Activated CD8-positive, alpha-beta memory T cell treated with anti-CD3 and anti-CD28 coated beads for 1 hour (primary cell): ENCODE measurements around the gene SLC25A26.
"Not testable (repeated sequence)": the region's sequence is repeated elsewhere in the genome, so short reads cannot be mapped to it uniquely, and the experiment has no call there.

Experiments used
- DNase-seq, 2 donors: peaks; one replicate each; pipeline ENCODE4 v3.0.0-alpha.2; 2020; ENCODE audit warnings: low read depth in 1 of 2; ENCODE audit errors: extremely low read depth in 1 of 2

The SLC25A26 gene

DNA sequence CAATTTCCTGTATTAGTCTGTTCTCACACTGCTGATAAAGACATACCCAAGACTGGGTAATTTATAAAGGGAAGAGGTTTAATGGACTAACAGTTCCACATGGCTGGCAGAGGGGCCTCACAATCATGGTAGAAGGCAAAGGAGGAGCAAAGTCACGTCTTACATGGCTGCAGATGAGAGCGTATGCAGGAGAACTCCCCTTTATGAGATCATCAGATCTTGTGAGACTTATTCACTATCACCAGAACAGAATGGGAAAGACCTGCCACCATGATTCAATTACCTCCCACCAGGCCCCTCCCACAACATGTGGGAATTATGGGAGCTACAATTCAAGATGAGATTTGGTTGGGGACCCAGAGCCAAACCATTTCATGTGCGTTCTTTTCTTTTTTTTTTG lies 5.3 kb downstream of the SLC25A26 start:
- DNase-seq = not testable (repeated sequence)

DNA sequence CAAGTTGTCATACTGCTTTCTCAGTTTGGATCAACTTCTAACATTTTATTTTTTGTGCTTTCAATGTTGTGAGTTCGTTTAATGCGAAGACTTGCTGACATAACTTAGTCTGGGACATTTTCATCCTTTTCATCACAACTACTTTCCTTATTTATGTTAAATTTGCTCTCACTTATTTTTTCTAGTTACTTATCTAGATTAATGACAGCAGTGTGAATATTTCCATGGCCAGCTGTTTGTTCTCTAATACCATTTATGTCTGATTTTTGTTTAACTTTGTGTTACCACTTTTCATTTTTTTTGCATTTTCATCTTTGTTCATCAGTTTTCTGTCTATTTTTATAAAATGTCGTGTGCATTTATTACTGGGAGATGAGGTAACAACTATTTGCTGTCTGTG lies 6.2 kb downstream of the SLC25A26 start:
- DNase-seq = no peak

GRCh38 chr3:66227915-66228314 lies 7.1 kb downstream of the SLC25A26 start:
- no peak for DNase-seq

- no peak for DNase-seq
Observed at GRCh38 chr3:66228707-66229106, 7.9 kb downstream of the SLC25A26 start.

DNA sequence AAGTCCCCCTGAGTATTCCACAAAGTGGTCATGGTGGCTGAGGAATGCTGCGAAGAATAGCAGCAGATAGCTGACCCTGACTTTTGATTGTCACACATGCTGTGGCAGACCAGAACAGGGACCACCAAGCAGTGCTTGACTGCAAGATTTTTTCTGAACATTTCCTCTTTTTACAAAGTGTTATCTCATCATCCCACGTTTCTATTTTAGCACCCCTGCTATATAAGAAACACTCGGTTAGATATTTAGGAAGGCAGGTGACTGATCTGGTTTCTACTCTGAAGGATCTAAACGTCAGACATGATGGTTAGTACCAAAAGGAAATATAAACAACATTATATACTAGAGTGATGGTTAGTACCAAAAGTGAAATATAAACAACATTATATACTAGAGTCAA lies 9.1 kb downstream of the SLC25A26 start:
- no peak for DNase-seq

DNA sequence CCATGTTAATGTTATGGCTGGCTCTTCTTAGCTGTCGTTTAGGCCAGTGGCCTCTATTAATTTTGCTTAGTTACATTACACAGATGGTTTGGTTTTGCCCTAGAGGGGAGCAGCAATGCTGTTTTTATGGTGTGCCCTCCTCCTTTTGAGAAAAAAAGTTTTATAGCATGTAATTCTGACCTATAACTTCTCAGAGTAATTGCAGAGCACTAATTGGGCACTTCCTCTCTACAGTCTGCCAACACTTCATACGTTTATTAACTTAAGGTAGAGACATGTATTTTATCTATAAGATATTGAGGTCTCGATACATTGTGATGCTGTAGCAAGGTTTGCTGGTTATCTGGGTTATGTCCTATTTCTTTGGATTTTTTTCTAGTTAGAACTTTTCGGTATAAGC lies 12.2 kb downstream of the SLC25A26 start:
- no peak for DNase-seq

- no peak for DNase-seq
Observed at GRCh38 chr3:66236281-66236680, 15.5 kb downstream of the SLC25A26 start.

- DNase-seq = no peak
Observed at GRCh38 chr3:66237552-66237951, 16.8 kb downstream of the SLC25A26 start.

GRCh38 chr3:66239513-66240123 lies 18.8 kb downstream of the SLC25A26 start:
- DNase-seq = no peak

DNA sequence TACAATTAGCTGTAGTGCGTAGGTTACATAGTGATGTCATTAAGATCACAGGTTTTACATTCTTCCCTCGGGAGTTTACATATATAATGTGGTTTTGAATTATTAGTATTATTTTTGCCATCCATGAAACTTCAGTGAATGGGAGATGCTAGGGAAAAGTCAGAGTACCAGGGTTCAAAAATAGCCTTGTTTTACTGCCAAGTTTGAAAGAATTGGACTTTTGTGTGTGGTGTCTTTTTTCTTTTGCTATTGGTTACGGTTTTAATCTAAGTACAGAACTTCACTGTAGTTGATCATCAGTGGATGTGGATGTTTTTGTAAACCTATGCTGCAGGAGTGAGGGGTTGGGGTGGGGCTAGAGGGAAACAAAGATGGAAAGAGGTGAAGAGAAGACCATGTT lies 20.7 kb downstream of the SLC25A26 start:
- DNase-seq = no peak

GRCh38 chr3:66242788-66243464 lies 22.1 kb downstream of the SLC25A26 start:
- no peak for DNase-seq

DNA sequence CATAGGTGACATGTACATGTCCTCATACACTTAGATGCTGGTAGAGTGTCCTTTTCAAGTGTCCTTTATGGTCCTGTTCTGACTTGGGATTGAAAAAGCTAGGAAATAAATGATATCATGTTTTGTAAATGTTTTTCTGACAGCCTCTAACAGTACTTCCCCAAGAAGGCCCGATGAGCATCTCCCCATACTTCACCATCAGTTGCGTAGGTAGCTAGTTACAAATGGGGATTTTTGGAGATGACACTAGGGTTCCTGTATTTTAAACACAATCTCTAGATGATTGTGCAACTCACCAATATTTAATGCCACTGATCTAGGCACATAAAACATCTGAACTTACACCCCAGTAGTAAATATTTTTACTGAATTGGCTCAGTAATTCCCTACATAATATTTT lies 27.8 kb downstream of the SLC25A26 start:
- DNase-seq = no peak

DNA sequence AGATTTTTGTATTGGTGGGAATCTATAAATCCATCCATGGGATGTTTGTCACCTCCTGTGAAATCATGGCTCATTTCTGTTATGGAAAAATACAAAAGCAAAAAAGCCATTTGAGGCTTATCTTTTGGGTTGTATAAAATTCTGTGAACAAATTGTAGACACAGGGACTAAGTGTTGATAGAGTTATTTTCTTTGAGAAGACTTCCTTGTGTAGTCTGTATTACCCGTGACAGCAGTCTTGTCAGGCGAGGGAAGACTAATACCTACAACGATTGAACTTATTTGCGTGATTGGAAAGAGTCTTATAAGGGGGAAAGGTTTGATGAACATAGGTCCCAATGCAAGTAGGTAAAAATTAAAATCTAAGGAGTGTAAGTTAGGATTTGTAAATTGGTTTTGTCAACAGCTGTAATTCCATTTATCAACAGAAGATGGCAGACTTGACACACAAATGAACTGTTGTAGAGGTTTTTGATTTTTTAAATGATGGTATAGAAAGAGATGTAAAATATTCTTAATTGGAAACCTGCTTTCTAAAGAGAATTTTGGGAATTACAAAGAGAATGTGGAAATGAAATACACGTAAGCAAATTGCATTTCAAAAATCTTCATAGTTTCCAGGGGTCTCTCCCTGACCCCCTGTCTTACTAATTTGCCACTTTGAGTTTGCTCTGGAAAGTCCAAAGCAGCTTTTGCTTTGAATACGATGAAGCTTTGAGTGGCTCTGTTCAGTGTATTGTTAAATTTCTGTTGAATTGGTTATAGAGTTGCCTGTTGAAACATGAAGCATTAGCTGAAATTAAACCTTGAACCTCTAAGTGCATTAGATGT lies 33.2 kb downstream of the SLC25A26 start:
- DNase-seq = no peak

DNA sequence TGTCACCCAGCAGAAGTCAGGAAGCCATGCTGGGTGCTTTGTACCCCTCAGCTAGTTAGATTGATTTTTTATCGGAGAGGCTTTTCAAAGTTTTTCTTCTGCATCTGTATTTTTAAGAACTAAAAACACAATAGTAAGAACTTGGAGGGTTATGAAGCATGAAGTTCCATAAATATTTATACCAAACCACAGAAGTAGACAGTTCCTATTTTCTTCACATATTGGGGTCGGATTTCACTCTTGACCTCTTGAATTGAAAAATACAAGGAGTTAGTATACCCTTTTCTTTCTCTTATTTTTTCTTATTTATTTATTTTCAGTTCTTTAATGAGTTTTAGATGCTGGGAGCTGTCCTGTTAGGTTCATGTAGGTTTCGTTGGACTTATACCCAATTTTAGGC lies 35.1 kb downstream of the SLC25A26 start:
- no peak for DNase-seq

DNA sequence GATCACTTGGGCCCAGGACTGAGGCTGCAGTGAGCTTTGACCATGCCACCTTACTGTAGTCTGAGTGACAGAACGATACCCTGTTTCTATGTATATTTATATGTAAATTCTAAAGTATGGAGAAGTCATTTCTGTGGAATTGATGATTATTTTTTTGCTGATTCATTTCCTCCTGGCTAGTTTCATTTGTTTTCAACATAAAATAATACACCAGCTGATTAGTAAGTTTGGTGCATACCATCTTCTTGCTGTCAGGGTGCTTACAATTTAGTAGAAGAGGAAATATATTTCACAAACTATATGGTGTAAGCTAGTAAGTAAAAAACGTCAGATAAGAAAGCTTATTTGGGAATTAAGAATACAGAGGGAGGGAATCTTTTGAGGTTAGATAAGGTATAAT lies 36.0 kb downstream of the SLC25A26 start:
- no peak for DNase-seq

DNA sequence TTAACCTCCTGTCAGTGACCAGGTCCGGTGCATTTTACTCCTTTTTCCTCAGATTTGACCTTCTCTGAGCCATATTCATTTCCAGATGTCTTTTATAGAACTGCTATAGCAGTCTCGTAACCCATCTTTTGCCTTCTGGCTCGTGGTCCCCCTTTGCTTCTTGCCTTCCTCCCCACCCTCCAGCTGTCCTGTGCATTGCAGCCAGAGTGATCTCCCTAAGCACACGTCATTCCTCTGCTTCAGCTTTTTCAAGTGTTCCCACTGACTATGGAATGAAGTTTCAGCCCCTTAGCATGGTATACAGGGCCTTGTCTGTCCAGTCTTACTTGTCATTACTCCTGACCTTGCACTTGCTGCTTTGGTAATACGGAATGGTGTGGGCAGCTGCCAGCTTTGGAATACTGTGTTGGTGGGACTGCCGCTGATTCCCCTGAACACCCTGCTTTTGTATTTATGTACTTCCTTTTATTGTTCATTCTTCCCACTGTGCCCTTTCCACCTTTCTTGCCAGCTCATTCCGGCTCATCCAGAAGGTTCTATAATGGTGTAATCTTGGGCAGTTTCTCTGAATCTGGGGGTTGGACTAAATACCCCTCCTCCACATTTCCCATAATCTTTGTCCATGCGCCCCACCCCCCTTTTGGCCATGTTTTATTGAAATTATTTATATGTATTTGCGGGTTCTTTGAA lies 38.9 kb downstream of the SLC25A26 start:
- DNase-seq = no peak

GRCh38 chr3:66260431-66260830 lies 39.6 kb downstream of the SLC25A26 start:
- DNase-seq = no peak

DNA sequence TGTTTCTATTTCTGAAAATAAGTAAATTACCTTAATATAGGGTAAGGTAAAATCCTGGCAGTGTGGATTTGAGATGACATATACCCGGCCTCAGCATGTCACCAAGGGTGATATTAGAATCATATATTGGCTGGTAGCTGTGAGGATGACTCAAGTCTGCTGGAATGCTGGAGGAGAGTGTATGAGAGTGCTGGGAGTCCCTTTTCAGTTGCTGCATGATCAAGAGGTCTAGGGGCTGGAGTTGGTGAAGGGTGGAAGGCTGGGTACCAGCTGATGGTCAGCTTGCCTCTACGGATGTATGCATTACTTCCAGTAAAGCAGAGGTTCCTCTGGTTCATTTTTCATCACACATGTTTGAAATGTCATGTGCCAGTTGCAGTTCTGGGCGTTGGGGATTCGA lies 40.6 kb downstream of the SLC25A26 start:
- no peak for DNase-seq

- DNase-seq = no peak
Observed at GRCh38 chr3:66265649-66266048, 44.8 kb downstream of the SLC25A26 start.

GRCh38 chr3:66266551-66266950 lies 45.8 kb downstream of the SLC25A26 start:
- no peak for DNase-seq

- no peak for DNase-seq
Observed at GRCh38 chr3:66267031-66267430, 46.2 kb downstream of the SLC25A26 start.
